H1 (cell line): Measurements from ENCODE around the gene SERINC4. TPM values are rescaled to one million over a fixed set of nuclear protein-coding genes. Genes with fewer than 3 reads are reported as not detected.
"Not testable (repeated sequence)": the region's sequence is repeated elsewhere in the genome, so short reads cannot be mapped to it uniquely, and the experiment has no call there.

Experiments used
- CTCF ChIA-PET: fragments of 300-600 bp; sonication (Branson Sonifier 250); formaldehyde crosslinking; loops from one replicate; lab custom pipeline; 2021; ENCODE audit not compliant: partially characterized antibody; lab: Charles Lee
- POLR2A ChIA-PET: fragments of 300-600 bp; sonication (Branson Sonifier 250); formaldehyde crosslinking; loops from one replicate; lab custom pipeline; 2021; ENCODE audit warnings: inconsistent platforms; ENCODE audit not compliant: partially characterized antibody; lab: Charles Lee
- DNase-seq, 2 experiments: peaks; one replicate each; pipeline versions ENCODE4 v3.0.0 to v3.0.0-alpha.2; 2010 to 2022; ENCODE audit warnings: low spot score in 2 of 2, low read depth in 1 of 2, mixed read lengths in 1 of 2
- FAIRE-seq: peaks from 2 replicates; lab custom pipeline; 2011; peaks lifted over from hg19 to GRCh38; lab: Jason Lieb, UNC
- H2AFZ ChIP-seq: 2 replicates; pipeline ENCODE4 v1.8.1; 2012; ENCODE audit warnings: low read length, inconsistent platforms
- H2AK5ac ChIP-seq: 2 replicates; pipeline ENCODE4 v1.6.1; 2013; ENCODE audit warnings: low read depth, low read length
- H2BK120ac ChIP-seq: replicated peaks from 2 replicates; pipeline ENCODE3; 2013; ENCODE audit warnings: low read depth, low read length, inconsistent platforms
- H2BK12ac ChIP-seq: 2 replicates; pipeline ENCODE4 v1.6.1; 2013; ENCODE audit warnings: low read depth, low read length
- H2BK15ac ChIP-seq: 2 replicates; pipeline ENCODE4 v1.6.1; 2013; ENCODE audit warnings: low read length
- H2BK20ac ChIP-seq: 2 replicates; pipeline ENCODE4 v1.6.1; 2013; ENCODE audit warnings: low read length
- H2BK5ac ChIP-seq: 2 replicates; pipeline ENCODE4 v1.6.1; 2013; ENCODE audit warnings: low read depth, low read length
- H3K14ac ChIP-seq: 2 replicates; pipeline ENCODE4 v1.6.1; 2013; ENCODE audit warnings: inconsistent platforms; ENCODE audit not compliant: insufficient read length
- H3K18ac ChIP-seq: 2 replicates; pipeline ENCODE4 v1.6.1; 2013; ENCODE audit warnings: low read length; ENCODE audit errors: extremely low read depth
- H3K23ac ChIP-seq: 2 replicates; pipeline ENCODE4 v1.6.1; 2013; ENCODE audit warnings: inconsistent platforms; ENCODE audit not compliant: insufficient read length
- H3K23me2 ChIP-seq: 2 replicates; pipeline ENCODE4 v1.6.1; 2013; ENCODE audit warnings: low read depth, low read length
- H3K27ac ChIP-seq: 2 replicates; pipeline ENCODE4 v1.6.1; 2011; ENCODE audit warnings: low read depth, low read length, inconsistent platforms
- H3K27me3 ChIP-seq, 4 experiments: replicated peaks in 1 of 4; 1 replicate in 1 of 4; 2 replicates in 3 of 4; pipeline versions ENCODE4 v1.6.1 to v1.8.1; 2011 to 2013; ENCODE audit warnings: low read length in 3 of 4, mild to moderate bottlenecking in 3 of 4, inconsistent platforms in 2 of 4, mixed read lengths in 2 of 4, moderate library complexity in 1 of 4; ENCODE audit not compliant: control insufficient read depth in 3 of 4, insufficient read depth in 3 of 4; ENCODE audit errors: extremely low read depth in 1 of 4
- H3K36me3 ChIP-seq, 4 experiments: 2 replicates each; pipeline versions ENCODE4 v1.6.1 to v1.8.1; 2011 to 2013; ENCODE audit warnings: mild to moderate bottlenecking in 4 of 4, low read length in 3 of 4, moderate library complexity in 2 of 4, control low read depth in 1 of 4, inconsistent platforms in 1 of 4; ENCODE audit not compliant: insufficient read depth in 4 of 4, control insufficient read depth in 2 of 4
- H3K4ac ChIP-seq: replicated peaks from 2 replicates; pipeline ENCODE3; 2013; ENCODE audit warnings: low read length, low read depth, mixed read lengths, inconsistent platforms; ENCODE audit not compliant: insufficient read length
- H3K4me1 ChIP-seq, 4 experiments: replicated peaks in 1 of 4; 1 replicate in 1 of 4; 2 replicates in 3 of 4; pipeline versions ENCODE4 v1.6.1 to v1.8.1; 2011 to 2013; ENCODE audit warnings: low read length in 3 of 4, inconsistent platforms in 2 of 4, mixed read lengths in 1 of 4; ENCODE audit not compliant: insufficient read depth in 4 of 4, control insufficient read depth in 3 of 4
- H3K4me2 ChIP-seq, 2 experiments: 2 replicates each; pipeline versions ENCODE4 v1.6.1 to v1.8.1; 2011 to 2013; ENCODE audit warnings: low read depth in 2 of 2, low read length in 2 of 2, control low read depth in 1 of 2, inconsistent platforms in 1 of 2, mild to moderate bottlenecking in 1 of 2; ENCODE audit not compliant: insufficient read depth in 1 of 2
- H3K4me3 ChIP-seq, 4 experiments: fragments of 200-600, 300-600 bp in 1 of 4; sonication (generic), shearing (Covaris generic), sonication (Bioruptor Twin) in 1 of 4; 2 replicates each; pipeline versions ENCODE4 v1.5.1 to v1.8.1; 2011 to 2016; ENCODE audit warnings: low read length in 4 of 4, low read depth in 3 of 4, control low read depth in 2 of 4, inconsistent platforms in 2 of 4, mild to moderate bottlenecking in 2 of 4, mixed read lengths in 1 of 4, moderate library complexity in 1 of 4; ENCODE audit not compliant: insufficient read depth in 2 of 4; ENCODE audit errors: extremely low read depth in 1 of 4
- H3K56ac ChIP-seq: replicated peaks from 2 replicates; pipeline ENCODE3; 2013; ENCODE audit warnings: low read depth, mild to moderate bottlenecking, mixed read lengths, low read length, inconsistent platforms; ENCODE audit not compliant: insufficient read length
- H3K79me1 ChIP-seq: 2 replicates; pipeline ENCODE4 v1.6.1; 2013; ENCODE audit warnings: low read depth, low read length, control low read depth
- H3K79me2 ChIP-seq, 2 experiments: 2 replicates each; pipeline versions ENCODE4 v1.6.1 to v1.8.1; 2012 to 2013; ENCODE audit warnings: low read length in 2 of 2, mild to moderate bottlenecking in 2 of 2, inconsistent platforms in 1 of 2; ENCODE audit not compliant: insufficient read depth in 2 of 2, control insufficient read depth in 1 of 2
- H3K9ac ChIP-seq, 4 experiments: replicated peaks in 1 of 4; 1 replicate in 1 of 4; 2 replicates in 3 of 4; pipeline versions ENCODE4 v1.6.1 to v1.8.1; 2011 to 2013; ENCODE audit warnings: low read depth in 3 of 4, low read length in 3 of 4, control low read depth in 2 of 4, mild to moderate bottlenecking in 2 of 4, moderate library complexity in 2 of 4, inconsistent platforms in 1 of 4; ENCODE audit errors: extremely low read depth in 1 of 4
- H3K9me3 ChIP-seq, 2 experiments: 2 replicates each; pipeline versions ENCODE4 v1.6.1 to v1.8.1; 2012 to 2013; ENCODE audit warnings: mild to moderate bottlenecking in 2 of 2, moderate library complexity in 2 of 2, control low read depth in 1 of 2, inconsistent platforms in 1 of 2, low read depth in 1 of 2, low read length in 1 of 2, mixed read lengths in 1 of 2; ENCODE audit not compliant: insufficient read depth in 2 of 2
- H4K20me1 ChIP-seq, 2 experiments: replicated peaks in 1 of 2; 2 replicates each; pipeline versions ENCODE3 to v1.8.1; 2011 to 2013; ENCODE audit warnings: inconsistent platforms in 2 of 2, low read length in 2 of 2, mild to moderate bottlenecking in 1 of 2; ENCODE audit not compliant: insufficient read depth in 2 of 2, control insufficient read depth in 1 of 2
- H4K5ac ChIP-seq: 2 replicates; pipeline ENCODE4 v1.6.1; 2013; ENCODE audit warnings: low read length, low read depth, mixed read lengths, inconsistent platforms; ENCODE audit not compliant: insufficient read length
- H4K8ac ChIP-seq: 2 replicates; pipeline ENCODE4 v1.8.0; 2013; ENCODE audit warnings: mild to moderate bottlenecking, moderate library complexity, low read length, inconsistent platforms; ENCODE audit not compliant: insufficient read depth; ENCODE audit errors: extremely low read depth
- H4K91ac ChIP-seq: replicated peaks from 2 replicates; pipeline ENCODE3; 2013; ENCODE audit warnings: low read length, mixed read lengths, inconsistent platforms; ENCODE audit not compliant: insufficient read length
- WGBS, 2 experiments: shearing (Covaris generic) in 1 of 2; methylation state at CpG; one replicate each; pipeline versions ENCODE4 v1.1.6 to v1.1.7; 2013 to 2015; ENCODE audit warnings: low lambda C conversion rate in 2 of 2, mixed read lengths in 2 of 2, inconsistent platforms in 1 of 2, low coverage in 1 of 2, missing lambda C conversion rate in 1 of 2; ENCODE audit not compliant: insufficient replicate concordance in 2 of 2, insufficient coverage in 1 of 2, insufficient read length in 1 of 2; ENCODE audit errors: extremely low coverage in 1 of 2, missing lambda C conversion rate in 1 of 2; 5-methylcytosine and 5-hydroxymethylcytosine counted together
- polyA plus RNA-seq, 7 experiments: library from polyadenylated mRNA; depleted of rRNA in 3 of 7; stranded (reverse) in 5 of 7; unstranded in 2 of 7; fragments of >200 nt in 5 of 7; fragments of 200-250 nt in 2 of 7; gene quantifications; 1 replicate in 5 of 7; 2 replicates in 1 of 7; 4 replicates in 1 of 7; pipeline versions ENCODE4 v1.2.1 to v1.2.3, GENCODE V29; 2011 to 2013; ENCODE audit warnings: missing spikeins in 2 of 7, mixed read lengths in 2 of 7
- total RNA-seq: library from RNA; stranded (reverse); fragmentation: NEBNext Ultra II Directional; extraction: Animal tissue kit (Norgen Biotek cat#: 25700); gene quantifications from 2 replicates; pipeline ENCODE4 v1.2.1, GENCODE V29; 2021

The SERINC4 gene
- total and polyA plus RNA-seq, 2 of the 8 experiments (the other 6 are each of a cell fraction or from before 2014, with no cell fraction given): 0.08 TPM; not detected in 1

DNA sequence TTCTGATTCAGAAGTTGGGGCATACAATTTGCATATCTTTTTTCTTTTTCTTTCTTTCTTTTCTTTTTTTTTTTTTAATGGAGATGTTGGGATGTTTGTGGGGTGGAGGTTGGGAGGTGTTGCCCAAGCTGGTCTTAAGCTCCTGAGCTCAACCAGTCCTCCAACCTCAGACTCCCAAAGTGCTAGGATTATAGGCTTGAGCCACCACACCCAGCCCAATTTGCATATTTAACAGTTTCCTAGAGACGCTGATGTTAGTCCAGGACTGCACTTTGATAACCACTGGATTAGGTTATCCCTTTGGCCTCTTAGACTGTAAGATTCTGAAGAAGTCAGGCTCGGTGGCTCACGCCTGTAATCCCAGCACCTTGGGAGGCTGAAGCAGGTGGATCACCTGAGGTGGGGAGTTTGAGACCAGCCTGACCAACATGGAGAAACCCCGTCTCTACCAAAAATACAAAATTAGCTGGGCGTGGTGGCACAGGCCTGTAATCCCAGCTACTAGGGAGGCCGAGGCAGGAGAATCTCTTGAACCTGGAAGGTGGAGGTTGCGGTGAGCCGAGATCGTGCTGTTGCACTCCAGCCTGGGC is 30.0 kb upstream of the SERINC4 start:
- H3K27ac ChIP-seq, H2BK5ac ChIP-seq, H3K36me3 ChIP-seq, H3K4me1 ChIP-seq, CTCF ChIA-PET, H3K9me3 ChIP-seq, FAIRE-seq, H3K23me2 ChIP-seq, H2AK5ac ChIP-seq, H3K18ac ChIP-seq, H2BK15ac ChIP-seq, POLR2A ChIA-PET, H3K23ac ChIP-seq, H3K56ac ChIP-seq, H2BK120ac ChIP-seq, H4K5ac ChIP-seq, H4K8ac ChIP-seq, H2BK12ac ChIP-seq, H3K4ac ChIP-seq, H2BK20ac ChIP-seq, DNase-seq, H2AFZ ChIP-seq, H3K79me2 ChIP-seq, H3K14ac ChIP-seq, H3K4me2 ChIP-seq, H3K4me3 ChIP-seq, H3K79me1 ChIP-seq, H4K91ac ChIP-seq, H3K9ac ChIP-seq, H4K20me1 ChIP-seq: not testable (repeated sequence)
- WGBS, 2 experiments: 89% methylated on average over 6 of the region's 9 CpGs; no CpG with 5 or more reads in 1 of the 2 experiments
- H3K27me3 ChIP-seq: peaks cover 0 to 14% (median 3%) of the 10 kb centered on the region in 4 experiments; a peak in 4 of 7 replicates
